ENCODE data around the gene RORB.

- TF ChIP-seq MAX (IDR thresholded peaks at IDR 0.05) (no peak), CTCF (IDR thresholded peaks at IDR 0.05; ENCODE audit: low read depth, low read length, missing input control) (no peak), YY1 (IDR thresholded peaks at IDR 0.05) (no peak), GABPA (IDR thresholded peaks at IDR 0.05 in 1 of 2, conservative IDR thresholded peaks at IDR 0.05 in 1 of 2) (no peak), RAD21 (IDR thresholded peaks at IDR 0.05) (no peak), ATF3 (IDR thresholded peaks at IDR 0.05) (no peak), FOXA1 (IDR thresholded peaks at IDR 0.05) (no peak), SP1 (IDR thresholded peaks at IDR 0.05) (no peak), ZBTB33 (IDR thresholded peaks at IDR 0.05) (no peak), REST (IDR thresholded peaks at IDR 0.05) (no peak)
These were observed 165.5 kb downstream of the RORB start for GRCh38 chr9:74662674-74663073.

Measured in liver (tissue), 3 donors.